ENCODE data around the gene TSFM.

GRCh38 chr12:57739387-57739786 lies 43.2 kb upstream of the TSFM start:
- TF ChIP-seq CTCF (IDR thresholded peaks at IDR 0.05; ENCODE audit: low read depth, low read length) (no peak), EZH2phosphoT487 (IDR thresholded peaks at IDR 0.05; ENCODE audit: low read depth) (no peak)

Measured in OCI-LY3 (cell line).